Endometrium (tissue), 2 donors: Measurements from ENCODE around the gene OSBPL10.
"Not testable (repeated sequence)": the region's sequence is repeated elsewhere in the genome, so short reads cannot be mapped to it uniquely, and the experiment has no call there.

Source experiments
- FAIRE-seq: peaks from 2 replicates; lab custom pipeline; 2012; peaks lifted over from hg19 to GRCh38; lab: Jason Lieb, UNC
- donor health status: control.
- donor health status: control.

Gene OSBPL10

DNA sequence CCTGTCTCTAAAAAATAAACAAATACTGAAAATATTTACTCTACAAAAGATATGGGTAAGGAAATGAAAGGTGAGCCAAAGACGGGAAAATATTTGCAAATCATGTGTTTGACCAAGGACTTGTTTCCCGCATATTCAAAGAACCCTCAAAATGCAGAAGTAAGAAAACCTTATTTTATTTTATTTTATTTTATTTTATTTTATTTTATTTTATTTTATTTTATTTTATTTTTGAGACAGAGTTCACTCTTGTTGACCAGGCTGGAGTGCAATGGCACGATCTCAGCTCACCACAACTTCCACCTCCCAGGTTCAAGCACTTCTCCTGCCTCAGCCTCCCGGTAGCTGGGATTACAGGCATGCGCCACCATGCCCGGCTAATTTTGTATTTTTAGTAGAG, 11.9 kb upstream of the OSBPL10 start:
- not testable (repeated sequence) for FAIRE-seq

DNA sequence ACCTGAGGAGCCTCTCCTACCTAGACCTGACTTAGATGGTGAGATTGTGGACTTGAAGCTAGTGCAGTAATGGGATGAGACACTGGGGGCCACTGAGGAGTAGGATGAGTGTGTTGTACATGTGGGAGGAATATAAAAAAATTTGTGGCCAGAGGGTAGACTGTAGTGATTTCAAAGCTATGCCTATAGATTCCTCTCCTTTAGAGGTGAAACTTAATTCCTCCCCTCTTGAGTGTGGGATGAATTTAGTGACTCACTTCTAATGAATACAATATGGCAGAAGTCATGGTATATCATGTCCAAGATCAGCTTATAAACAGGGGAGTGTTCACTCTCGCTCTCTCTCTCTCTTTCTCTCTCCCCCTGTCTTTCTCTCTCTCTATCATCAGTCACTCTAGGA, 7.2 kb upstream of the OSBPL10 start:
- no peak for FAIRE-seq

DNA sequence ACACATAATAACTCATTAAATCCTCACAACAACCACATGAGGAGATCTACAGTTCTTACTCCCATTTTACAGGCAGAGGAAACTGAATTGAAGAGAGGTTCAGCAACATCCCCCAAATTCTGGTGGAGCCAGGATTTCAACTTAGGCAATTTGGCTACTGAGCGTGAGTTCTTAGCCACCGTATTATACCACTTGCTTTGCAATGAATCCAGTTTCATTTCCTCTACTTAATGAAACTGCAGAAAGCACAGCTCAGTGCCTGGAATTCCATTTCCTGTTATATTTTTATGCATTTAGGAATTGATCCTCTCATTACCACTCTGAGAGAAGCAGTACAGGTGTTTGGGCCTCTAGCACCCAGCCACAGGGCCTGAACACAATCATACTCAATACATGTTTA, 4.8 kb upstream of the OSBPL10 start:
- no peak for FAIRE-seq

DNA sequence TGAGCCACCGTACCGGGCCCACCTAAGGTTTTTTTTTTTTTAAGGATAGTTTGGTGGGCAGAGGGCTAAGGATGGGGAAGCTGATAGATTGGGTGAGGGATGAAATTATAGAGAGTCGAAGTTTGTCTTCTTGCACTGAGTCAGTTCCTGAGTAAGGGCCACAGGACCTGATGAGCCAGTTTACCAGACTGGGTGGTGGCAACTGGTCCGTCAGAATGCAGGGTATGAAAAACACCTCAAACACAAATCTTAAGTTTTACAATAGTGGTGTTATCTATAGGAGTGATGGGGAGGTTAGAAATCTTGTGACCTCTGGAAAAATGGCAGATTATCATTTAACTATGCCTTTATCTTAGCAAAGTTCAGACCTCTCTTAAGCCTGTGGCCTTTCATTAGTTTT, 3.3 kb upstream of the OSBPL10 start:
- no peak for FAIRE-seq

DNA sequence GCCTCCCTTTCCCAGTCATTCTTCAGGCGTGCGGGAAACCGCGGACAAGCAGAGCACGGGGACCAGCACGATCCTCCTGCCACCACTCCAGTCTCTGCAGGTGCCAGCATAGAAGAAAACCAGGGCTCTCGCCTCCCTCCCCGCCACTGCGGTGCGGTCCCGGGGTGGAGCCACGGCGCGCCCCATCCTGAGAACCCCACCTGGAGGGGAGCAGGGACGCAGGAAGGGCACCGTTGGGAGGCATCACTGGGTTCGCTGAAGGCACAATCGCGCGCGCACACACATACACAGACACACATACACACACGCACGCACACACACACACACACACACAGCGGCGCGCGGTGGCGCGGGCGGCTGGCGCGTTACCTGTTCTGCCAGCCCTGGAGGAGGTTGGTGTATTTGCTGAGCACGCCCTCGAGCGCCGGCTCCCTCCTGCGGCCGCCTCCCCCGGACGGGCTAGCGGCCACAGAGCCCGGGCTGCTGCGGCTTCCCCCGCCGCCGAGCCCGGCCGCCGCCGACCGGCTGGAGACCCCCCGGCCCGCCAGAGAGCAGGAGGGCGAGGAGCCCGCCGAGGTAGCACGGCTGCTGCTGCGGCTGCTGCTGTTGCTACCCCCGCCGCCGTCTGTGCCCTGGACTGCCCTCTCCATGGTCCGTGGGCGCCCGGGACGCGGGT, 394 bp downstream of the OSBPL10 start:
- FAIRE-seq: no peak

DNA sequence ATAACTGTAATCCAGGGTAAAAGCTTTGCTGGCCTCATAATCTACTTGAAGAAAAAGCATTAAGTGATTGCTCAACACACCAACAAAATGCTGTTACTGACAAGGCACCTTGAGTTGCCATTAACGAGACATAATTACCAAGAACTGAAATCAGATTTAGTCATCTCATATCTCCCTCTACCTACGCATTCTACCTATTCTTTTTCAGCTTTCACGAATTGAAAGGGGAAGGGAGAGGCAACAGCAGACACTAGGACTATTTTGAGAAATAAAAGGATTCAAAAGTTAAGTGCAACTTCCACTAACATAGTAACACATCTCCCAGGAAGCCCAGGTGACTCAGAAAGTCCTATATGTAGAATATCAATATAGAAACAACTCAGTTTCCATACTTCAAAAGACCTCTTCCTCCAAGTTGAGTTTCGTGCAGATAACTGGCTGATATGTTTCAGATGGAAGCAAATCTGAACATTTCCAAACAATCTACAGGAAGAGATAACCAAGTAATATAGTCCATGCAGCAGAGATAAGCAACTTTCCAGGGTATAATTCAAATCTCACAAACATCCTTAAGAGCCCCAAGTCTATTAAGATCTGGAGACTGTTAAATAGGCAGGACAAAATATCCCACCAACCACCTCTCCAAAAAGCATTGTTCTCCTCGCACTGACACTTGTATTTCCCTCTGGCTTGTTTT, 1.9 kb downstream of the OSBPL10 start:
- no peak for FAIRE-seq

DNA sequence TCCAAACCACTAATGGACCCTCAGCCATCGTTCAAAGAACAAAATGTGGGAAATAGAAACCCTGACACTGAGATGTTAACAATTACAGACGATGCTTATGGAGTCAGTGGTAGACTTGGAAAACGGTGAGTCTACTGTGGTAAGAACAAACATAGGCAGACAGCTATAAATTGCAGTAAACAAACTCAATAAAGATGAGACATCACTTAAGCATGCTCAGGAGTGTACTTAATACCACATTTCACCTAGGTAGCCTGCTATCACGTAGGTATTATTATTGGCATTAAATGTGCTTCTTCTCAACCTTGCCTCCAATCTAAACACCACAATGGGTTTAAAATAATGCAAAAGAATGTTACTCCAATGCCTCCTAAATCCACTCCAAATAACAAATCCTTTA, 2.5 kb downstream of the OSBPL10 start:
- no peak for FAIRE-seq

DNA sequence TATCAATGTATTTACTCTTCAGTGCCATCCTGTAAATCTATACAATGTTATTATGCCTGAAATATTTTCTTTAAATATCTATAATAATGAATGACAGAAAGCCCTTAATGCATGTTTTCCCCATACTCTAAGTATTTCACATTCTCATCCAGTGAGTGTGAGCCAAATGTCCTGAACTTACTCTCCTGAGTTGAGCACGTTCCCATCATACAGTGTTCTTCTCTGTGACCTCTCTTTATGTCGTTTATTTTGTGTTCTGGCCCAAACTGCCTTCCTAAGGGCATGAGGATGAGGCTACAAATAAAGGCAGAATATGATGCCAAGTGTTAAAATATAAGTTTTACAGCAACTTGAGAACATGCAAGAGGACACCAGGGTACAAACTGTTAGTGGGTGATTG, 3.3 kb downstream of the OSBPL10 start:
- FAIRE-seq: no peak

DNA sequence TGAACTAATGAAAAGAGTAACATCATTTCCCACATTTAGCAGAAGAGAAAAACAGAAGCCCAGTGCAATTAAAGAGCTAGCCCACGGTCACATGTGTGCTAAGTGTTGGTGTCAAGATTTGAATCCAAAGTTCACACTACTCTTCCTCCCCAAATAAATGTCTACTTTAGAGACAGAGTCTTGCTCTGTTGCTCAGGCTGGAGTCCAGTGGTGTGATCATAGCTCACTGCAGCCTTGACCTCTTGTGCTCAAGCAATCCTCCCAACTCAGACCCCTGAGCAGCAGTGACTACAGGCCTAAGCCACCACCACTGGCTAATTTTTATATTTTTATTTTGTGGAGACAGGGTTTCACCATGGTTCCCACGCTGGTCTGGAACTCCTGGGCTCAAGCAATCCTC, 4.8 kb downstream of the OSBPL10 start:
- no peak for FAIRE-seq

DNA sequence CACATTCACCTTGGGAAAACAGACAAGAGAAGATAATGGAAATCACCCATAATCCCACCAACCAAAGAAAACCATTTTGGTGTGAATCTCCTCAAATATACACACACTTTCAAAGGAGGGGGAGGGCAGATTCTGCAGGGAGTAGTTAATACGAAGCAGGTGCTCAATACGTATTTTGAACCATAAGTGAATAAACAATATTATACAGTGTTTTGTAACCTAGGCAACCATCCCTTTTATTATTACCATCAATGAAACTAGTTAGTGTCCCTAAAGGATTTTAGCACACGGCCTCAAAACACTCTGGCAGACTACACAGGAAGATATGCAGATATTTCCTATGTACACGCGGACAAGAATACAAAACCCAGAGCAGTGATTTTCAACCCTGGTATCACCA, 6.1 kb downstream of the OSBPL10 start:
- FAIRE-seq: no peak

DNA sequence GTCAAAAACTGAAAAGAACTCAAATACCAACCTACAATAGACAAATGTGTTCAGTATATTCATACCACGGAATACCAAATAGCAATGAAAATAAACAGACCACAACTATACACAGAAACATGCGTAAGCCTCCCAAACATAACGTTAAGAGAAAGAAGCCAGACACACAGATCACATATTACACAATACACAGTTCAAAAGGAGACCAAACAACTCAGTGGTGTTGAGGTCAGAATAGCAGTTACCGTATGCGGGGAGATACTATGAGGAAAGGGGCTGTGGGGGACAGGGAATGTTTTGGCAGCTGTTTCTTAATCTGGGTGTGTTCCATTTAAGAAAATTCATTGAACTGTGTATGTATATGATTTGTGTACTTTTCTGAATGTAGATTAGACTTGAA, 6.6 kb downstream of the OSBPL10 start:
- no peak for FAIRE-seq

DNA sequence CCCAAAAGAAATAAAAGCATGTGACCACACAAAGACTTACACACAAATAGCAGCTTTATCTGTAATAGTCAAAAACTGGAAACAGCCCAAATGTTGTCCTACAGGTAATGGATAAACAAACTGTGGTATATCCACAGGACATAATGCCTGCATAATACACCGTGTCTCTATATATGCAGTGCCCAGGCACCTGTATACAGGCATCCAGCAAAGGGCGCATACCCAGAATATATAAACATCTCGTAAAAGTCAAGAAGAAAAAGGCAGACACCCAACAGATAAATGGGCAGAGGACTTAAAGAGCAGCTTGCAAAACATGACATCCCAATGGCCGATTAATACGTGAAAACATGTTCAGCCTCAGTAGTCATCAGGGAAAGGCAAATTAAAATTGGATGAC, 7.2 kb downstream of the OSBPL10 start:
- FAIRE-seq: no peak

DNA sequence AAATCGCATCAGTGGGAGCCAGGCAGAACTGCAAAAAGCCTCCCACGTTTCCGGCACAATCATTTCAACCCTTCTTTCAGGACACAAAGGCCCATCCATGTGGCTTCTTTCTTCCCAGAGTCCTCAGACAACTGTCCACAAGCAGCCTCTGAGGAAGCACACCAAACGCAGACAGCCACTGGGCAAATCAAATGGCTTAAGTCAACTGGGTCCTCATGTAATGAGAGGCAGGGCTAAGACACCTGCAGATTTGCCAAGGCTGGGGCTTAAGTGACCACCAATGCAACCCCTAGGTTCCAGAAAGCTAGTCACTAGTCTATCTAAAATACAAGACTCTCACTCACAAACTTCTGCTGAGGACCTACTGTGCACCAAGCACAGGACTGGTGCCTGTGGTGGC, 8.0 kb downstream of the OSBPL10 start:
- no peak for FAIRE-seq

DNA sequence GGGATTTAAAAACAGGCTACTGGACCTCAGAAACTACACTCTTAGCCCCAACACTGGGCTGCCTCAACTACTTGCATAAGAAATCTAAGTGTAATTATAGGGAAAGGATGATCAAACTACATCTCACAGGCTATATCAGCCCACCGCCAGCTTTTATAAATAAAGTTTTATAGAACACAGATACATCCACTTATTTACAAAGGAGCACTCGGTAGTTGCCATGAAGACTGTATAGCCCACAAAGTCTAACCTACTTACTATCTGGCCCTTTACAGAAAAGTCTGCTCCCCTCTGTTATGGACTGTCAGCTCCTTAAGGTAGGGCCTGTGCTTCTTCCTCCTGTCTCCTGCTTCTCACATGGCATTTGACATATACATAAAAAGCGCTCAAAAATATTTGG, 9.5 kb downstream of the OSBPL10 start:
- no peak for FAIRE-seq

DNA sequence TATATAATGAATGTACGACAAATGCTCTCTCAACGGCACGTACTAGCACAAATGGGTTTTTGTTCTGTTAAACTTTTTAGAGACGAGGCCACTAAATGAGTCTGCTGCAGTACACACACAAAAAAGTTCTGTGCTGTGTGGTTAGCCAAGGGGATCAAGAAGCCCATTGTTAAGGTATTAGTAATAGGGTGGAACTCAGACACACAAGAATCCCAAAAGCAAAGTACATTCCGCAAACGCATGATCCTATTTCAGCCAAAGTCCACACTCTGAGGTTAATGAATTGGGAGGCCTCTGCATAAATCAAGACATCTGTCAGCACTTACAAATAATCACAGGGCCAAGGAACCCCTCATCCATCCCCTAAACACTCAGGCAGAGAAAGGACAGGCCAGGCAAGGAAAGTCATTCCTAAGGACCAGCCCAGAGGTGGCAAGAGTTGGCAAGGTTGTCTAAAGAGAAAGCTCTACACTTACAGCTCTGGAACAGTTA, 12.1 kb downstream of the OSBPL10 start:
- FAIRE-seq: no peak

DNA sequence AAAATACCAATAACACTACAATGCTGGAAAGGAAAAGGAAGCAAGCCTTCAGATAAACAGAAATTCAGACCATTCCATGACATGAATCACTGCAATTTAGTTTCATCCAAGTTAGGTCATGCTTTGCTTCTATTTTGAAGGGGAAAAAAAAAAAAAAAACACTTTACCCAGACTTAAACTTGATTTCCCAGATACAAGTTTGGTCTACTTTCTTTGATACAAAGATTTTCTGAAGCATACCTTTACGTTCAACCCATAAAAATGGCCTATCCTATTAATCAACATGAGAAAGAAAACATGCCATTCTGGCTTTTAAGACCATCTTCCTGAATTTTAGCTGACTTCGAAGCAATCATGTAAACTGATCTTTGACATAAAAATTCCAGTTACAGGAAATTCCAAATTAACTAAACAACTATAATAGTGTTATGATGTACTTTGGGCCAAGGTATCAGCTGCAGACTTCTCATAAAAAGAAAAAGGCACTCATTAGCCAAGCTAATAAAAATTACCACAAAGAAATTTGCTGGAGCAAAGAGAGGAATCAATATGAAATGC, 12.6 kb downstream of the OSBPL10 start:
- FAIRE-seq: peak; percentile 77

DNA sequence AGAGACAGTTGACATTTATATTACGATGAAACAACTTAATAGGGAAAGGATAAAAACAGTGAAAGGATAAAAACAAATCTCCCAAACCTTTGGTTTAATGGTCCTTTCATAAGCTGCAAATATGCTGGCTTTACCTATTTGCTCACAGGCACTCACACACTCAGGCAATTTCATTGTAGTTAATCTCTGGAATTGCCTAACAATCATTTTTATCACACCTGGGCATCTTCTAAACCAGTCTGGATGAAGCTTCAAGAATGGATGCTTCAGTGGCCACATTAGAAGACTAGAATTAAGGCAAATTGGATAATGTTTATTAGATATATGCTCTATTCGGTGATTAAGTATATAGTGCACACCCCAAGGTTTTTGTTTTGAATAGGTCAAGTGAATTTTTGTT, 13.5 kb downstream of the OSBPL10 start:
- no peak for FAIRE-seq

DNA sequence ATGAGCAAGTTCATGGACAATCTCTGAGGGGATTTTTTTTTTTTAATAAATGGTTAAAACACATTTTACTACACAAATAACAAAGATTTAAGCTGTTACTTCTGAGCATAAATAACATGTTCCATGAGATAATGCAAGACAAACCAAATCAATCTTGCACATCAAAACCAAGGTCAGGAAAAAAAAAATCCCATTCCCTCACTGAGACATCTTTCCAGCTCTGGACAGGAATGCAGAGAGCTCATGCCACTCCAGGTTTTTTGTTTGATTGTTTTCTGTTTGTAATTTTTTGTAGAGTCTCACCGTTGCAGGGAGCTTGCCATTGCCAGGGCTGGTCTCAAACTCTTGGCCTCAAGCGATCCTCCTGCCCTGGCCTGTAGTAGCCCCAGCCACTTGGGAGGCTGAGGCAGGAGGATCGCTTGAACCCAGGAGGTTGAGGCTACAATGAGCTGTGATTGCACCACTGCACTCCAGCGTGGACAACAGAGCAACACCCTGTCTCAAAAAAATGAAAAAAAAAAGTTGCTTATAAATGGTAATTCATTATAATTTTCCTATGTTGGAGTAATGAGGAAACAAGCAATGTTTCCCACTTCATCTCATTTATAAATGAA, 14.0 kb downstream of the OSBPL10 start:
- no peak for FAIRE-seq

DNA sequence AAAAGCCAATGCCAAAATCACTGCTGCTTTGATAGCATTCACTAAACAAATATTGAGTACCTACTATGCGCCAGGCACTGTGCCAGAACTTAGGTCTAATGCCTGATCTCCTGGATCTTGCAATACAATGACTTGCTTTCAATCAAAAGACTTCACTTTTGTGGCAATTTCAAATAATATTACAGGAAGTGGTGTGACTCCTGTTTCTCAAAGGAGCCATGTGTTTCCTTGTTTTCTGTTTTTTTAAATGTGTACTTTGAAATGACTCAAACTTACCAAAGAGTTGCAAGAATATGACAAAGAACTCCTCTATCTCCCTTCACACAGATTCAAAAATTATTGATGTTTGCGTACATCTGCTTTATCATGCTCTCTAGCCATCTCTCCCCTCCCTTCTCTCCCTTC, 18.3 kb downstream of the OSBPL10 start:
- no peak for FAIRE-seq

DNA sequence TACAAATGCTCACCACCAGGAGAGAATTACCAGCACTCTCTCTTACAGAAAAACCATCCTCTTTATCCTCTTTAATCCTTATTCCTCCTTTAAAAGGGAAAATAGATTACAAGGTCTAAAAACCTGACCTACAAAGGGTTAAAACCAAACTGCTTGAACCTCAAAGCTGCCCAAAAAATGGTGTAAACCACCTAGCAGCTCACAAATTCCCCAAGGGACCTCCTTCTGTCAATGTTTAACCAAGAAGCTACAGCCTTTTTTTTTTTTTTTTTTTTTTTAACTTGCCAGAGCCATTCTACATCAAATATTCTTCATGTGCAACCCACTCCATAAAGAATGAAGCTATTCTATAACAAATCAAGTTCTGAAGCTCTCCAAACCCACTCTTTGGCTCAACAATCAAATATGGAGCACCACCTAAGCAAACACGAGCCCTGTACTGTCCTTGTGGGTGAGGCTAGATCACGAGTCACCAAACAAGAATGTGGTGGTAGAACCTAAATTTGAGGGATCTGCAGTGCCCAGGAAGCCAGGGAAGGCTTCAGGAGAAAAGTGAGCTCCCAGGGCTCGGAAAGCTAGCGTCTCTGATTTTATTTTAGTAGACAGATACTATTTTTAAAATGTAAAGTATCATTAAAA, 20.1 kb downstream of the OSBPL10 start:
- FAIRE-seq: no peak

DNA sequence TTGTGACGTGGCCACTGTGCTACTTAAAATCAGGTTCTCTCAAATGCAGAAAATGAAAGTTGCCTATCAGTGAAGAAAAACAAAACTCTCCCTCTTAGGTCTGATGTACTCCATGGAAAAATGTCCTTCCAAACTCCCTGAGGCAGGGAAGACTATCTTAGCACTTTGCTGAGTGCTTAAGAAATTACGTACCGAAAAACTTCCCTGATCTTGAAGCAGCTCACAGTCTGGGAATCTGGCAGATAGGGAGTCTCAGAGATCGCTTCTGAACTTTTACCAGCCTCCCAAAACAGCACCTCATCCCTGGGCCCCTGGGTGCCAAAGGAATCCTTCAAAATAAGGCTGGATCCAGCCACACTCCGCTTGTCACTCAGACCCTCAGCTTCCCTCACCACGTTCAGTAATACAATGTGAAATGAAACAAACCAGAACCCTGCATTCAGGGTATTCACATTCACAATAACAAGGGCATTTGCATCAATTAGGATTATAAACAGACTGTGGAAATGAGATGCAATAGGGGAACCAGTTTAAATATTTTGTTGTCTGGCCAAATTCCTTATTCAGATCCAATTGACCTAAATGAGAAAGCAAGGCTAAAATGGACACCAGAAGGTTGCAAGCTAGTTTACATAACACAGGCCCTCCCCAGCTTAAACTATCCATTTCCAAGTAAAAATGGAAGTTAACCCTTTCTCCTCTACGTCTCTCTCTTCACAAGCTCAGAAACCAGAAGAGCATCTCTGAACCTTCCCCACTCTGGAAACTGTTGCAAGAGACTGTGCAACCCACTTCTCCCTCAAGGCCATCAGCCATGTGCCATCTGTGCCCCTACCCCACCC, 20.9 kb downstream of the OSBPL10 start:
- FAIRE-seq: peak; percentile 91

DNA sequence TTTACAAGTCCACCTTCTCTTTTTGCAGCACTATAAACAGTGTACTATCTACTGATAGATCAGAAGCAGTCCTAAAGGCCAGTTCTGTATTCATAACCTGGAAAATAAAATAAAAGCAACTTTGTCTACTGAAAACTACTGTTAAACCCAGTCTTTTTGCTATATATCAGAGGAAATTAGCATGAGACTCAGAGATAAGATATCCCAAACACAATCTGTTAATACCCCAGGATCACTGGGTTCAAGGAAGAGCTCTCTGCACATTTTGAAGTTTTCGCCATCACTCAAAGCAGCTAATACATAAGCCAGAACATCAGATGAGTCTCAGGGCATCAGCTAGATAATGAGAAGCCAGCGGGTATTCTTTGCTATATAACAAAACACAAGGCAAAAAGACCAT, 21.8 kb downstream of the OSBPL10 start:
- no peak for FAIRE-seq
